ENCODE measurements around the gene ATP6V1G2. TPM values are rescaled to one million over a fixed set of nuclear protein-coding genes. Genes with fewer than 3 reads are reported as not detected.

ATP6V1G2 gene
- total RNA-seq, 4 donors from 2014 or later = 0.64 to 1.6 (median 1.4) TPM; not detected in 1

DNA sequence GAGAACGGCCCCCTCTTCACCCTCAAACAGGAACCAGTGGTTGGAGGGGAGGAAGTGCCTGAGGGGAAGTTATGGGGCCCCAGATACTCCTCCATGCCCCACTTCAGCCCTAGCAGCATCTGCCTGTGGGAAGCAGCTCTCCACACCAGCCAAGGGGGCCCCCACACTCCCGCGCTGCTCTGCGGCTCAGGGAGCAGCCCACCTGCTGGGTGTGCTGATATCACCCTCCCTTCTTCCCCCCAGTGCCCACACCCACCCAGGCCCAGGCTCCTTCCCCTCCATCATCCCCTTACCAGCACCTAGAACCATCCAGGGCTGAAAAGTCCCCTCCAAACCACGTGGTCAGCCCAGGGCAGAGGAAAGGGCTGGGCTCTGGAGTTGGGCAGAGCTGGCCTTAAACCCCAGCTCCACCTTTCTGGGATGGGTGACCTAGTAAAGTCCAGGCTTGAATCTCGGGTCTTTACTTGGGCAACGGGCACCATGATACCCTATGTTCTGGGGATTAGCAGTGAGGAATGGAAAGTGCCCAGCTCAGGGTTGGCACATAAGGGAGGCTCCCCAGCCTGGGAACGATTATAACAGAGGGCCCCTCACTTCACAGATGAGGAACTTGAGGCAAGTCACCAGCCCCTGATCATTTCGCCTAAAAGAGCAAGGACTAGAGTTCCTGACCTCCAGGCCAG, 40.3 kb upstream of the ATP6V1G2 start:
- no peak for DNase-seq (ENCODE audit: low spot score in 2 of 2)

GRCh38 chr6:31586008-31586407, 39.6 kb upstream of the ATP6V1G2 start, which contains the start of gene LST1:
Gene LST1 (plus strand): TSS chr6:31586277. CDS start chr6:31587300, 1,023 bp downstream.
- Histone ChIP-seq H3K4me3 (no peak within 1 kb of the TSS), H3K27me3 (no peaks in the 10 kb centered on the region), H3K27ac (no peak within 1 kb of the TSS), H3K4me1 (peaks cover 12% of the 10 kb centered on the region), H3K9me3 (no peaks in the 10 kb centered on the region), H3K36me3 (no peaks in the 10 kb centered on the region)
- DNase-seq (ENCODE audit: low spot score in 2 of 2) = no peak
- TF ChIP-seq POLR2AphosphoS5 (IDR thresholded peaks at IDR 0.05) = no peak
- TF ChIP-seq EP300 (IDR thresholded peaks at IDR 0.05) = no peak
- TF ChIP-seq POLR2A (IDR thresholded peaks at IDR 0.05) = no peak
- TF ChIP-seq, protein P1, sequence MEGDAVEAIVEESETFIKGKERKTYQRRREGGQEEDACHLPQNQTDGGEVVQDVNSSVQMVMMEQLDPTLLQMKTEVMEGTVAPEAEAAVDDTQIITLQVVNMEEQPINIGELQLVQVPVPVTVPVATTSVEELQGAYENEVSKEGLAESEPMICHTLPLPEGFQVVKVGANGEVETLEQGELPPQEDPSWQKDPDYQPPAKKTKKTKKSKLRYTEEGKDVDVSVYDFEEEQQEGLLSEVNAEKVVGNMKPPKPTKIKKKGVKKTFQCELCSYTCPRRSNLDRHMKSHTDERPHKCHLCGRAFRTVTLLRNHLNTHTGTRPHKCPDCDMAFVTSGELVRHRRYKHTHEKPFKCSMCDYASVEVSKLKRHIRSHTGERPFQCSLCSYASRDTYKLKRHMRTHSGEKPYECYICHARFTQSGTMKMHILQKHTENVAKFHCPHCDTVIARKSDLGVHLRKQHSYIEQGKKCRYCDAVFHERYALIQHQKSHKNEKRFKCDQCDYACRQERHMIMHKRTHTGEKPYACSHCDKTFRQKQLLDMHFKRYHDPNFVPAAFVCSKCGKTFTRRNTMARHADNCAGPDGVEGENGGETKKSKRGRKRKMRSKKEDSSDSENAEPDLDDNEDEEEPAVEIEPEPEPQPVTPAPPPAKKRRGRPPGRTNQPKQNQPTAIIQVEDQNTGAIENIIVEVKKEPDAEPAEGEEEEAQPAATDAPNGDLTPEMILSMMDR (IDR thresholded peaks at IDR 0.05) = no peak
- 55% methylated on average over 1 of the region's 1 CpG for WGBS

More for the DNA sequence above, 40.3 kb upstream of the ATP6V1G2 start:
- Histone ChIP-seq H3K4me1 (peaks cover 6% of the 10 kb centered on the region), H3K27ac (no peak overlapping the region), H3K36me3 (no peaks in the 10 kb centered on the region), H3K9me3 (no peaks in the 10 kb centered on the region), H3K4me3 (no peak overlapping the region), H3K27me3 (no peaks in the 10 kb centered on the region)
- TF ChIP-seq POLR2A (IDR thresholded peaks at IDR 0.05) (no peak), POLR2AphosphoS5 (IDR thresholded peaks at IDR 0.05) (no peak), EP300 (IDR thresholded peaks at IDR 0.05) (no peak)
- TF ChIP-seq, protein P1 (IDR thresholded peaks at IDR 0.05) = no peak
- 56% methylated on average over 9 of the region's 9 CpGs for WGBS

DNA sequence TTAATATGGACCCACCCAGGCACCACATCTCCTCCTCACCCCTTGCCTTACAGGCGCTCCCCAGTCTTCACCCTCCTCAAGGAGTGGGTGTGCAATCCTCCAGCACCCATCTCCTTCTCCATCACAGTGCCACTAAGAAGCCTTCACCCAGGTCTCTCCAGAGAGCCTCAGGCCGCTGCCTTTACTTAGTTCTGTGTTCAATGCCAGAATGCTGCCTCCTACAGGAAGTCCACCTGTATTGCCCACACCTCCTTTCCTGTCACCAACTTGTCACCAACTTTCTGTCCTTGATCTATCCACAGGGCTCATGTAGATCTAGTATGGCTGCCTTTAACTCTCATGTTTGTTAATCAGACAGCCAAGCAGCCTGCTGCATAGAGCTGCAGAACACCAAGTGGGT, 39.1 kb upstream of the ATP6V1G2 start:
- DNase-seq (ENCODE audit: low spot score in 2 of 2) = no peak
- Histone ChIP-seq H3K4me1 (peaks cover 12% of the 10 kb centered on the region), H3K36me3 (no peaks in the 10 kb centered on the region), H3K9me3 (no peaks in the 10 kb centered on the region), H3K27ac (no peak overlapping the region), H3K4me3 (no peak overlapping the region), H3K27me3 (no peaks in the 10 kb centered on the region)
- 66% methylated on average over 2 of the region's 2 CpGs for WGBS
- TF ChIP-seq POLR2AphosphoS5 (IDR thresholded peaks at IDR 0.05) (no peak), EP300 (IDR thresholded peaks at IDR 0.05) (no peak), POLR2A (IDR thresholded peaks at IDR 0.05) (no peak)
- TF ChIP-seq, protein P1 (IDR thresholded peaks at IDR 0.05) = no peak

DNA sequence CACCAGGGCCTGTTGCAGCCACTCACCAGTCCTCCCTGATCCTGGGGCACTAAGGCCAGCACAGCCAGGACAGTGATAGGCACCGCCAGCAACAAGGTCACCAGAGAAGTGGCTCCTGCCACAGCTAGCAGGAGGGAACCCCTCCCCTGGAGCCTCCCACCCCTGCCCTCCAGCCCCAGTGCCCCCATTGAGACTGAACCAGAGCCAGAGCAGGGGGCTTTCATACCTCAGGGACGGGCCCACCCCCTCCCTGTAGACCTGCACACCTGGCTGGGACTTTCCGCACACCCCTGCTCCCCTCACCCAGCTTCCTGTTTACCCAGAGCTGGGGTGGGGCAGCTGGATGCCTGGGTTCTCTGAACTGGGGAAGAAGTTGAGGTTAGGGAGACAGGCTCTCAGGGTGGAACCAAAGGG, 35.8 kb upstream of the ATP6V1G2 start, which contains the start of gene LTB:
TSS of gene LTB (minus strand) at position 195 of the 414 bp plus-strand sequence. CDS start at position 188, 7 bp downstream.
- WGBS = 63% methylated on average over 2 of the region's 3 CpGs
- peaks cover 10% of the 10 kb centered on the region for H3K4me1 ChIP-seq

More for the DNA sequence above, 35.8 kb upstream of the ATP6V1G2 start, which contains the start of gene LTB:
- Histone ChIP-seq H3K4me3 (peak within 1 kb of the TSS; percentile 62), H3K27me3 (no peaks in the 10 kb centered on the region), H3K27ac (peak within 1 kb of the TSS; percentile 39), H3K36me3 (no peaks in the 10 kb centered on the region), H3K9me3 (no peaks in the 10 kb centered on the region)
- no peak for TF ChIP-seq POLR2AphosphoS5 (IDR thresholded peaks at IDR 0.05)
- no peak for TF ChIP-seq POLR2A (IDR thresholded peaks at IDR 0.05)
- no peak for TF ChIP-seq EP300 (IDR thresholded peaks at IDR 0.05)
- TF ChIP-seq, protein P1 (IDR thresholded peaks at IDR 0.05) = no peak
- DNase-seq (ENCODE audit: low spot score in 2 of 2) = no peak

All from suprapubic skin (tissue), 4 donors.